DMS153 treated with DMSO at 0.1 percent for 48 hours (cell line): Measurements from ENCODE around the gene CAMSAP1.

Experiments used
- DNase-seq: peaks from one replicate; lab custom pipeline; 2025; ENCODE audit not compliant: unreplicated experiment; lab: John Stamatoyannopoulos, UW

Gene CAMSAP1

DNA sequence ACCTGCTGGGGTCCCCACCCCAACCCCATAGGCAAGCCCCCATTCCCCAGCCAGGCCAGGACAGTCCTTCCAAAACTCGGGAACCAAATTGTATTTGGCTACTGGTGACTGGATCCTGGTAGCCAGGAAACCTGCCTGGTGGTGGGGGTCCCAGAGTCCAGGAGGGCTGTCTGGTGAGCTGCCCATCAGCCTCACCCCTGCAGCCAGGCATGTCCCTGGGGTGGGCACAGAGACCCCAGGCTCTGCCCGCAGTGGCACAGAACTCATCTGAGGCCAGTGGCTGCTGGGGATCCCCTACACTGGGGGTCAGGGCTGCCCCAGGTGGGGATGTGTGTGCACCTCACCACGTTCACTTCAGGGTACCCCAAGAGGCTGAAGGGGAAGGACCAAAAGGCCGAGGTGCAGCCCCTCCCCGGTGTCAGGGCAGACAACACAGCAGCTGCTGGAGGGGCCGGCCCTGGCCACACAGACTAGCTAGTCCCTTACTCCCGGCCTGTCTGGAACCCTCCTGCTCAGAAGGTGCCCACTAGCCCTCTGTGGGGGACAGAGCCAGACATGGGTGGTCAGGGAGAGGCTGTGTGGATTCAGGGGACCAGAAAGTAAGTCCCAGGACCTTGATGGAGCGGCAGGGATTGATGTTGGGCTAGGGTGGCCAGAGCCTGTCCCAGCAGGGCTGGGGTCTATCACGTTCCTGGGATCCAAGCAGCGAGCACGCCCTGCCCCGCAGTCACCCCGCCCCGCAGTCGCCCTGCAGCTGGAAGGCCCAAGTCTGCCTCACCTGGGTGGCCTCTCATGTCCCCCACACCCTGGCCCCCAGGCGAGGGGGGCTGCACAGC lies 113.9 kb downstream of the CAMSAP1 start:
- DNase-seq: no peak

DNA sequence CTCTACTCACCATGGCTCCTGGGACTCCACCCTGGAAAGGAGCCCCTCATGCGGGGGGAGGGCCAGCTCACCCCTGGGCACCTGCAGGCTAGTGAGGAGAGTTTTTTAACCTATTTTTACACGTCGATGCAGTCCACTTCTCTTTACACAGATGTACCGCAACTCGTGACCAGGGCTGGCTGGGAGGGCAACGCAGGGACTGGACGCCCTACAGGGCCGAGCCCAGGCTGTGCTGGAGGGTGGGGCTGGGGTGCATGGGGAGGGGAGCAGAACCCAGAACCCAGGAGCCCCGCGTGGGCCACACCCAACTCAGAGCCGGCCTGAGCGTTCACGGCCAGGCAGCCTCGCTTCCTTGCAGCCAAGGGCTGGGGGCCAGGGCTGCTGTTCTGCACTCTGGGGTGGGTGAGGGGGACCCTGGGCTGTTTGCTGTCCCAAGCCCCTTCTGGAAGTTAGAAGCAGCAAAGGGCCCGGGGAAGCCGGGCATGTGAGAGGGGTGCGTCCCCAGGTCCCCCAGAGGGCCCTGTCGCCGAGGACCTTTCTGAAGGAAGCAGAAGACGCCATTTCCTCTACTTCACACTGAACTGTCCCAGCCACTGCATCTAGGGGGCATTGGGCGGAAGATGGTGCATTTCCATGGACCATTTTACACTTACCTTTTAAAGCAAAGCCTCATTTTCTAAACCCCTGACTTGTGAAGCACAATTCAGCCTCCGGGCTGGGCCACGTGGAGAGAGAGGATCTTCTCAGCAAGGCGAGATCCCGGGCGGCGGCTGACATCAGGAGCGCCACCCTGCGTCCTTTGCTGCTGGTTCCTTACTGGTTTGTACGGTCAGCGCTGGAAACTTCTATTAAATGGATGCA lies 114.8 kb downstream of the CAMSAP1 start:
- no peak for DNase-seq

DNA sequence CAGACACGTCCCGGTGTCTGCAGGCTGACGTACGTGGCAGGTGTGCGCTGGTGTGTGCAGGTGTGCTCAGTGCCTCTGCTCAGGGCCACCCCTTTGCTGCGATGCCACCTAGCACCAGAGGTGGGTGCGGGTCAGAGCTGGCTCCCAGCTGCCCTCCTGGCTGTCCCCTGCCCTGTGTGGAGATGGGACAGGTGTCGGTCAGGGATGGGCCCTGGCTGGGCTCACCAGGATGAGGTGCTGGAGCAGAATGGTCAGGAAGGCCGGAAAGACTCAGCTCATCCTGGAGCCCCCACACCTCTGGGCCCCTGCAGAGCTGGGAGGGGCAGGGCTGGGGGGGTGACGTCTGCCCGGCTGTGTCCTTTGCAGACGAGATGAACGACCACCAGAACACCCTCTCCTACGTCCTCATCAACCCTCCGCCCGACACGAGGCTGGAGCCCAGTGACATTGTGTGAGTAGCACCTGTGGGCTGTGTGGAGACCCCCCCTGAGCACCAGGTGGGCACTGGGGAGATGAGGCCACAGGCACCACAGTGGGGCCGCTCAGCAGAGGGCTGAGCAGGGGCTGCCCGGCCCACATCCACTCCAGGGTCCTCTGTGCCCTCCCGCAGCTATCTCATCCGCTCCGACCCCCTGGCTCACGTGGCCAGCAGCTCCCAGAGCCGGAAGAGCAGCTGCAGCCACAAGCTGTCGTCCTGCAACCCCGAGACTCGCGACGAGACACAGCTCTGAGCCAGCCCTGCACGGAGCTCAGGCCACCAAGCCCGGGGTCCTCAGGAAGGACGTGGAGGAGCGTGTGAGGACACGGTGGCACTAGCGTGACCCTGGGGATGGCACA lies 115.7 kb downstream of the CAMSAP1 start:
- DNase-seq: no peak

DNA sequence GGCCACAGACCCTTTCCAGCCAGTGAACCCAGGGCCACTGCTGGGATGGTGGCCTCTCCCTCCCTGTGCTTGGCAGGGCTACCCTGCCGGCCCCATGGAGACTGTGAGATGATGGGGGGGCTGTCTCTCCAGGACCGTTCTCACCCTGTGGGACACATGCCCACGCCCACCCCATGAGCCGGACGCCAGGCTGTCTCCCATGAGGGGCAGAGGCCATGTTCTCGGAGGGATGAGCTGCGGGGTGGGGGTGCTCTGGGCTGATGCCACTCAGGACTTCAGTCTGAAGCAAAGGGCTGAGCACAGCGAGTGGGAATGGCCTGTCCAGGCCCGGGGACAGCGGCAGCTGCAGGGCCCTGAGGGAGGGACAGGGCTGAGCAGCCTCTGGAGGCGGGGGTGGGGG lies 116.5 kb downstream of the CAMSAP1 start:
- DNase-seq: no peak

DNA sequence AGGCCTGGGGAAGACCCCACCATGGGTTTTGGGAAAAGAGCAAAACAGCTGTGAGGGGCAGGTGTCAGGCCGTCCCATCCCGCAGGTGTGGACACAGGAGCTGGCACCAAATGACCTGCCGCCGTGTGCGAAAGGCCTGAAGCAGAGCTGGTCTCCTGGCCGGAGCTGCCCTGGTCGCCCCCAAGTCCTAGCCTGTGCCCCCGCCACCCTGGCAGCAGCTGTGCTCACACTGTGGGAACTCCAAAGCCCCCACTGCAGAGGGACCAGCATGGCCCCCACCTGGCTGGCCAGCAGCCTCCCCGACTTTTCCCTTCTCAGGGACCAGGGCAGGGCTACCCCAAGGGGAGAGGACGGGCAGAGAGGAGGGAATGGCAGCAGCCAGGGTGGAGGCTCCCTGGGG lies 117.0 kb downstream of the CAMSAP1 start:
- no peak for DNase-seq

DNA sequence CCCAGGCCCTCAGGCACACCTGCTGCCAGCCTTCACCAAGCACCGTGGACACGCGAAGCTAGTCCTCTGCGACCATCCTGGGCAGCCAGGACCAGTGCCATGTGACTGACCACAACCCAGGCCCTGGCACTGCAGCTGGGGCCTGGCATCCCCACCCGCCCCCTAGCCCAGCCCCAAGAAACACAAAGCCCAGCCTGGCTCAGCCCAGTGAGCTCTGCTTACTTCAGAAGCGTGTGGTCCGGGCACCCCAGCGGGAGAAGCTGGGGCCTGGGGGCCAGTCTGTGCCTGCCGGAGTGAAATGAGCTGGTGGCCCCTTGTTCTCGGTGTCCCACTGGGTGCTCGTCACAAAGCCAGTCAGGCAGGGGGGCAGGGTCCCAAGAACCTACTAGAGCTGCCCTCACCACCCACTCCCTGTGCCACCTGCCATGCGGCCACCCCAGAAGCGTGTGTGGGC lies 117.5 kb downstream of the CAMSAP1 start:
- no peak for DNase-seq

DNA sequence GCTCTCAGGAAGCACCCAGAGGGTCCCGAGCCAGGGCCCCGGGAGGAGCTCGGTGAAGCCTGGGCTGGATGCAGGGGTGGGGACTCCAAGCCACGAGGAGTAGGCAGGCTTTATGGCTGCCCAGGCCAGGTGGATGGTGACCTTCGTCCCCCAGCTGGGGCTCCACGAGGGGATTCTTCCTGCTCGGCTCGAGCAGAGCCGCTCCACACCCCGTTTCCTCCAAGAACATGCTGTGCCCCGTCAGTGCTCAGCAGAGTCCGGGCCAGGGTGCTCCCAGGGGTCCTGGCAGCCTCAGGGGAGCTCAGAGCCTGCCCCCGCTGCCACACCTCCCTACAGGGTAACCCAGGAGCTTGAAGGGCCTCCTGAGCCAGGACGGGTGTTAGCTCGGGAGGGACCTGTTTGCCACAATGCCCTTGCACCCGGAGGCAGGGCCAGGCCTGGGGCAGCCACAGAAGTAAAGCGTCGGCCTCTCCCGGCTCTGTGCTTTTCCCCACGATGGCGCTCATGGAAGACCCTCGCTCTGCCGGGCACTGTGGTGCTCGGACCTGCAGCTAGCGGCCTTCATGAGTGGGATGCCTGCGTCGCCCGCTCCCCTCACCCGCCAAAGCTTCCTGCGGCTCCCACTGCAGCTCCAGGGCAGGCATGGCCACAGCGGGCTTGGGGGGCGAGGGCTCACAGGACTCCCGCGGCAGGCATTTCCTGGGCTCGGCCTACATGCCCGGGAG lies 118.6 kb downstream of the CAMSAP1 start:
- no peak for DNase-seq

DNA sequence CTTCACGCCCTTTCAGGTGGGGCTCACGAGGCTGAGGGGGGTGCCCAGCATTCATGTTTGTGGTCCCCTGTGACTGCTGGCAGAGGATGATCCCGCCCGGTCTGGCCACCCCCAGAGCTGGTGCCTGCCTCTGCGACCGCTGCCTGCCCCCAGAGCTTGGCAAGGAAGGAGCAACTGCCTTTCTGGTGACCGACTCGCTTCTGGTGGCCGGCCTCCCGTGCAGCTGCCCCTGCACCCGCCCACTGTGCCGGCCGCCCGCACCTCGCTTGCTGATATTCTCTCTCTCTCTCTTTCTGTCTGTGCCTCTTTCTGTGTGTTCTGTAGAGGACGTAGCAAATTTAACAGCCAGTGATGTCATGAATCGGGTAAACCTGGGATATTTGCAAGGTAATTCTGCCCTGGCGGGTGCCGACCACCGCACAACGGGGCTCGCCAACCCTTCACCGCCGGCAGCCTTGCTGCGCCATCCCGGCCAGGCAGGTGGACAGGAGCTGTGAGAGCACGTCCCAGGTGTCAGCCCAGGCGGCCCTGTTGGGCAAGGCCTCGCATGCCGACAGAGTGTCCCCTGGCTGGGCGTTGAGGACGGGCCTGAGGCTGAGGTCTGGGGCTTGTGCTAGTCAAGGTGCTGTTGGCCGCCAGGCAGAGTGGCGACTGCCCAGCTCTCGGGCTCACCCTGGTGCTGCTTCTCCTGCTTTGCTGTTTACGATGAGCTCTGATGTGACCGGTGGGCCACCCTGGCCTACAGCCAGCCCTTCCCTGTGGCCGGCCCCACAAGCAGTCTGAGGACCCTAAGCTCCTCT lies 119.4 kb downstream of the CAMSAP1 start:
- no peak for DNase-seq

DNA sequence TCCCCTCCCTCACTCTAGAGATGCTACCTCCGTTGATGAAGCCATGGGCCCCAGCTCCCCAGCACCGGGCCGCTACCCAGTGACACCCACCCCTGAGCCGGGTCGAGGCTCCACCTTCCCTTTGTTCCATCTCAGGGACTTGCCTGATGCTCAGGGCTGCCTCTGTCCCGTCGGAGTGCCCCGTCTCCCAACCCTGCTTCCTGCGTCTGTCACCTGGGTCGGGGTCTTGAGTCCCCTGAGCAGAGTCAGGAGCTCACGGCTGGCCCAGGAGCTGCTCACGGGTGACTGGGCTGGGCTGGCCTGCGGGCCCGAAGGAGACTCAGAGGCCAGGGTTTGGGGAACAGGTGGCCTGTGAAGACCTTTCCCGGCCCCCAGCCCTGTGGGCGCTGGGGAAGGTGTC lies 120.0 kb downstream of the CAMSAP1 start:
- no peak for DNase-seq

DNA sequence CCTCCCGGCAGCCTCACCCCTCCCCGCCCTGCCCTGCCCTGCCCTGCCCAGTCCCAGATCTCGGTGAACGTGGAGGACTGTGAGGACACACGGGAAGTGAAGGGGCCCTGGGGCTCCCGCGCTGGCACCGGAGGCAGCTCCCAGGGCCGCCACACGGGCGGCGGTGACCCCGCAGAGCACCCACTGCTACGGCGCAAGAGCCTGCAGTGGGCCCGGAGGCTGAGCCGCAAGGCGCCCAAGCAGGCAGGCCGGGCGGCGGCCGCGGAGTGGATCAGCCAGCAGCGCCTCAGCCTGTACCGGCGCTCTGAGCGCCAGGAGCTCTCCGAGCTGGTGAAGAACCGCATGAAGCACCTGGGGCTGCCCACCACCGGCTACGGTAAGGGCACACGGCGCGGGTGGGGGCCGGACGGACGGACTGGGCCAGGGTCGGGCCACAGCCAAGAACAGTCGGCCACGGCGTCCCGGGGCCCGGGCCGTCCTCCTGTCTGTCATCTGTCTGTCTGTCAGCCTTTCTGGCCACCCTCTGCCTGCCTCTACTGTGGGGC lies 121.1 kb downstream of the CAMSAP1 start:
- no peak for DNase-seq

DNA sequence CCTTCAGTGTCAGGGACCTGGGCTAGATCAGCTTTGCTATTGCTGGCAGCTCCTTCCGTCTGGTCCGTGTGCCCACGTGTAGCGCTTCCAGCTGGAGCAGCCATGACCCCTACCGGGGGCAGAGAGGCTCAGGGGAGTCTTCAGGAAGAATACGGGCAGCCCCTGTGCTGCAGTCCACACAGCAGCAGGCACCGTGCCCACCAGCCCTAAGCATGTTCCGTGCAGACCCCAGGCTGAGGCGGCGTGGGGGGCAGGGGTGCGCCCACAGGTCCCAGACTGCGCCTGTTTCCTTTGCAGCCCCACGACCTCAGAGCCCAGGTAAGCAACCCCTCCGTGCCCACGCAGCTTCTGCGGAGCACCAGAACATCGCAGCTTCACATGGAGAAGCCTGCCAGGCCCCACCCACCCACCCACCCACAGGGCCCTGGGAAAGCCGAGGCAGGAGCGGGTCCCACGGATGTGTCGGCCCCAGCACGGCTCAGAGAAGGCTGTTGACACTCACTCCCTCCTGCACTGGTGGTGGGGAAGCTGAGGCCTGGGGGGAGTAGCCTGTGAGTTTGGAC lies 122.3 kb downstream of the CAMSAP1 start:
- no peak for DNase-seq

DNA sequence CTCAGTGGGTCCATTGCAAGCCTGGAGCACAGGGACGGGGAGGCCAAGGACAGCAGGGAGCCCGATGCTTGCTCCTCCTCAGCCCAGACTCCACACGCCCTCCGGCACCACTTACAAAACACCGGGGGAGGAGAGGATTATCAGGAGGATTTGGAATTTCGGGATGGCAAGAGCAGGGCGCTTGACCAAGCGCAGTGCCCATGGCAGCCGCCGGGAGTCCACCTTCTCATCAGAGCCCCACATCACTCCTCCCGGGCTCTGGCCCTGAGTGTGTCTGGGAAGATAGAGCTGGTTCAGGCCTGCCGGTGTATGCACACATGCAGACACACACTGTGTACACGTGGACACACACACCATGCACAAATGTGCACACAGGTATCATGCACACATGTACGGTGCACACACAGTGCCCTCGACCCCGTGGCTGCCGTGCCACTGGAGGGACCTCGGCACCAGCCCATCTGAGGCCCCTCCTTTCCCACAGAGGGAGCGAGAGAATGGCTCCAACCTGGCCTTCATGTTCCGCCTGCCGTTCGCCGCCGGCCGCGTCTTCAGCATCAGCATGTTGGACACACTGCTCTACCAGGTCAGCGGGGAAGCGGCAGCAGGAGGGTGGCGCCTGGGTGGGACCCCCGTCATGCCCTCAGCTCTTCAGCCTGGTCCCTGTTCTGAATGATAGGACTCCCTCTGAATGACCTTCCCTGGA lies 123.7 kb downstream of the CAMSAP1 start:
- no peak for DNase-seq

DNA sequence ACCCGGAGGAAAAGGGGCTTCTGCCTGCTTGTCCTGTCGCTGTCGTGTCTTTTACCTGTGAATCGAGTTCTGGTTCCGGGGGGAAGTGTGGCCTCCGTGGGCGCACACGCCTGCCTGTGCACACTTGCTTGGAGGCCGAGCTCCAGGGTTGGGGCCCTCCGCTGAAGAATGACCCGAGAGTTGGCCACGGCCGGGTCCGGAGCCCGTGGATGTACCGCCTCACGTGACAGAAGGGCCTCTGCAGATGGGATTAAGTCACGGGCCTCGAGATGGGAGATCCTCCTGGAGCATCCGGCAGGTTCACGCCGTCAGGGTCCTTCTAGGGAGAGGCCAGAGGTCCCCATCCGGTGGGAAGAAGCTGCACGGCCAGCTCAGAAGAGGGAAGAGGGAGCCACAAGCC lies 124.4 kb downstream of the CAMSAP1 start:
- no peak for DNase-seq

DNA sequence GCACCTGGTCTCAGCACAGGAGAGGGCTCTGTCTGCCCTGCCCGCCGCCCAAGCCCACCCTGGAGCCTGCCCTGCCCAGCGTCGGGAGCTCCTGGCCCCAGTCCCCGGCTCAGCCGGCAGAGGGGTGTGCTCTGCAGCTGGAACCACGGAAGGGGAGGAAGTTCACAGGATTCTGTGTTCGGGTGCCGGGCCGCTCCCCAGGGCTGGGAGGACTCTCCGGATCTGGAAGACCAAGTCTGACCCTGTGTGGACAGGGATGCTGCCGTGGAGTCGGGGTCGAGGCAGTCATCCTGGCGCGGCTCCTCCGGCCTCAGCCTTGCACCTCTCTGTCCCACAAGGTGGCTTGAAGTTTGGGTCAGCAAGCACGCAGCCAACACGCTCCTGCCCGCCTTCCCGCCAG lies 126.7 kb downstream of the CAMSAP1 start:
- no peak for DNase-seq

DNA sequence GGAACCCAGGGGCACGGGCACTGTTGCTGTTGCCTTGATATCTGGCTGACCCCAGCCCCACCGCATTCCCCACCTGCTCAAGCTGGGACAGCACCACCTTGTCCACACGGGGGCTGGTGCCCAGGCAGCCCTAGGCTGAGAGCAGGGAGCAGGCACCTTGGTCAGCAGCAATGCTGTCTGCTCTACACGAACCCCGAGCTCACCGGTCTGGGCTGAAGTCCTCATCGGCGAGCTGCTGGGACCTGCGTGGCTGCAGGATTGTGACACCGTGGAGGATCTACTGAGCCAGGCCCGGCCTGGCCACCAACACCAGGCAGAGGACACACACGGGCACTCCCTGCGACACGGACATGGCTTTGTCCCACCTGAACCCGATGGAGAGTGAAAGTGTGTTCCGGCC lies 127.3 kb downstream of the CAMSAP1 start:
- no peak for DNase-seq

DNA sequence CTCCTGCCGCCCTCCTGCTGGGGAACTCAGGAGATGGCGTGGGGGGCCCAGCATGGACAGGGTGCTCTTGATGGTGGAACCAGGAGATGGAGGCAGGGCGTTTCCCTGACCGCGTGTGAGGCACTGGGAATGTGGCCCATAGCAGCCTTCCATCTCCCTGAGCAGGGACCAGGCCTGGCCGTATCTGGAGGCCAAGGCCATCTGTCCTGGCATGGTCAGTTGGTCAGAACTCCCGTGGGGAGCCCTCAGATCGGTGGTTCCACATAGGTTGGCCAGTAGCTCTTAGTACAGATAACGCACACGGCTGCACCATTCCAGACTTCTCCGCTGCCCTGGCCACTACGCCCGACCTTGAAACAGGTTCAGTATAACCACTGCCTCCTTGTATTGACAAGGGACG lies 127.8 kb downstream of the CAMSAP1 start:
- DNase-seq: no peak

DNA sequence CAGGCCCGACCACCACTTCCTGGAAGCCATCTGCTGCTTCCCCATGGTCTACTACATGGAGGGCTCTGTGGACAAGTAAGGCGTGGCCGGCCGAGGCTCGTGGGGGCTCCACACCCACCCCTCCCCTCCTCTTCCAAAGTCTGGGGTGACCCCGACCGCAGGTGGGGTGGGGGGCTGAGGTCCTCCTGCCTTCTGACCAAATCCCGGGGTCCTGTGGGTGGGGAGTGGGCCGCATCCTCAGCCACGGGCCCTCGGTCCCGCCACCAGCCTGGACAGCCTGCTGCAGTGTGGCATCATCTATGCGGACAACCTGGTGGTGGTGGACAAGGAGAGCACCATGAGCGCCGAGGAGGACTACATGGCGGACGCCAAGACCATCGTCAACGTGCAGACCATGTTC lies 128.9 kb downstream of the CAMSAP1 start:
- no peak for DNase-seq

DNA sequence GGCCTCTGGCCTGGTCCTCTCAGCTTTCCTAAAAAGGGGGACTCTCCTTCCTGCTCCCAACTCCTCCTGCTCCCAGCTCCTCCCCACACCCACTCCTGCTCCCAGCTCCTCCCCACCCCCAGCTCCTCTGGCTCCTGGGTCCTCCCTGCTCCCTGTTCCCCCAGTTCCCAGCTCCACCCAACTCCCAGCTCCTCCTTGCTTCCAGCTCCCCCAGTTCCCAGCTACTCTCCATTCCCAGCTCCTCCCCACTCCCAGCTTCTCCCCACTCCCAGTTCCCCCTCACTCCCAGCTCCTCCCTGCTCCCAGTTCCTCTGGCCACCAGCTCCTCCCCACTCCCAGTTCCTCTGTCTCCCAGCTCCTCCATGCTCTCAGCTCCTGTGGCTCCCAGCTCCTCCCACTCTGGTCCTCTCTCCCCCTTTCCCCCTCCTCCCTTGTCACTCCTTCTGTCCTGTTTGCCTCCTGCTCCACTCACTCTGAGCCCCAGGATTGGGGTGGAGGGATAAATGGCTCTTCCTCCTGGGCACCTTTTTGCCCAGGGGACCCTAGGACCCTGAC lies 129.6 kb downstream of the CAMSAP1 start:
- DNase-seq: no peak
